HG02973 (cell line): Measurements from ENCODE around the gene SNRPD3.
"Not testable (repeated sequence)": the region's sequence is repeated elsewhere in the genome, so short reads cannot be mapped to it uniquely, and the experiment has no call there.

Experiments
- ATAC-seq: cut with Tn5 transposase; IDR thresholded peaks from one replicate; pipeline ENCODE4 v1.9.1; 2021; ENCODE audit warnings: moderate library complexity; ENCODE audit not compliant: unreplicated experiment

The SNRPD3 gene

GRCh38 chr22:24606340-24606739 lies 50.5 kb downstream of the SNRPD3 start:
- ATAC-seq = not testable (repeated sequence)

- ATAC-seq = not testable (repeated sequence)
These were observed 51.7 kb downstream of the SNRPD3 start for GRCh38 chr22:24607429-24607983.

GRCh38 chr22:24608327-24608726 lies 52.5 kb downstream of the SNRPD3 start:
- ATAC-seq = not testable (repeated sequence)

GRCh38 chr22:24609888-24610287 lies 54.1 kb downstream of the SNRPD3 start:
- ATAC-seq = not testable (repeated sequence)

GRCh38 chr22:24614794-24615193 lies 59.0 kb downstream of the SNRPD3 start:
- ATAC-seq = not testable (repeated sequence)

- not testable (repeated sequence) for ATAC-seq
These were observed 65.4 kb downstream of the SNRPD3 start for GRCh38 chr22:24621244-24621643.

- not testable (repeated sequence) for ATAC-seq
These were observed 66.8 kb downstream of the SNRPD3 start for GRCh38 chr22:24622596-24622995.
